Endothelial cell of umbilical vein (primary cell): ENCODE measurements around the gene GALR2. TPM values are rescaled to one million over a fixed set of nuclear protein-coding genes. Genes with fewer than 3 reads are reported as not detected.

Experiments used
- BruUV-seq: library from RNA; stranded (reverse); fragments of 400-500 nt; replicated peaks from 2 replicates; lab custom pipeline; 2021; lab: Mats Ljungman, UMichigan
- CTCF ChIA-PET: fragments of 300-600, 350-600 bp; sonication (Branson Sonifier 250); formaldehyde crosslinking; loops from one replicate; lab custom pipeline; 2021; ENCODE audit warnings: antibody characterized with exemption, inconsistent platforms; lab: Charles Lee
- POLR2A ChIA-PET: fragments of 300-600, 350-600 bp; sonication (Branson Sonifier 250); formaldehyde crosslinking; loops from one replicate; lab custom pipeline; 2021; ENCODE audit warnings: antibody characterized with exemption, inconsistent platforms; lab: Charles Lee
- DNase-seq: peaks from one replicate; pipeline ENCODE4 v3.0.0-alpha.2; 2011; ENCODE audit warnings: low read depth, low spot score
- FAIRE-seq: peaks from 2 replicates; lab custom pipeline; 2011; peaks lifted over from hg19 to GRCh38; lab: Jason Lieb, UNC
- H2AFZ ChIP-seq: 2 replicates; pipeline ENCODE4 v1.6.0; 2012; ENCODE audit warnings: low read depth, low read length, control low read depth, inconsistent platforms
- H3K27ac ChIP-seq: 2 replicates; pipeline ENCODE4 v1.5.1; 2011; ENCODE audit warnings: low read depth, mild to moderate bottlenecking, control low read depth, low read length, moderate library complexity; ENCODE audit not compliant: insufficient read depth
- H3K27me3 ChIP-seq, 2 experiments: 2 replicates each; pipeline versions ENCODE4 v1.6.0 to v1.6.1; 2011; ENCODE audit warnings: low read length in 2 of 2, mixed read lengths in 1 of 2; ENCODE audit not compliant: control insufficient read depth in 2 of 2, insufficient read depth in 2 of 2
- H3K36me3 ChIP-seq, 2 experiments: 2 replicates in 1 of 2; 3 replicates in 1 of 2; pipeline ENCODE4 v1.5.1; 2011; ENCODE audit warnings: low read length in 2 of 2, mild to moderate bottlenecking in 1 of 2, moderate library complexity in 1 of 2; ENCODE audit not compliant: control insufficient read depth in 2 of 2, insufficient read depth in 2 of 2; ENCODE audit errors: extremely low read depth in 1 of 2
- H3K4me1 ChIP-seq: 3 replicates; pipeline ENCODE4 v1.5.1; 2011; ENCODE audit warnings: mild to moderate bottlenecking, low read length; ENCODE audit not compliant: control insufficient read depth, insufficient read depth; ENCODE audit errors: extremely low read depth
- H3K4me2 ChIP-seq: 2 replicates; pipeline ENCODE4 v1.6.1; 2011; ENCODE audit warnings: low read length, control low read depth, mixed read lengths; ENCODE audit not compliant: insufficient read depth
- H3K4me3 ChIP-seq, 3 experiments: fragments of 200-600 bp in 1 of 3; sonication (generic), shearing (Covaris generic) in 1 of 3; replicated peaks in 1 of 3; 2 replicates each; pipeline ENCODE4 v1.5.1; 2011 to 2016; ENCODE audit warnings: control low read depth in 3 of 3, low read length in 3 of 3, mild to moderate bottlenecking in 2 of 3, inconsistent platforms in 1 of 3, low read depth in 1 of 3, moderate library complexity in 1 of 3; ENCODE audit not compliant: insufficient read depth in 1 of 3
- H3K79me2 ChIP-seq: 2 replicates; pipeline ENCODE4 v1.6.0; 2012; ENCODE audit warnings: low read length, inconsistent platforms; ENCODE audit not compliant: control insufficient read depth, insufficient read depth
- H3K9ac ChIP-seq: replicated peaks from 2 replicates; pipeline ENCODE3; 2011; ENCODE audit warnings: low read length, control low read depth; ENCODE audit not compliant: insufficient read depth; ENCODE audit errors: extremely low read depth
- H3K9me1 ChIP-seq: replicated peaks from 3 replicates; pipeline ENCODE4 v1.6.0; 2011; ENCODE audit warnings: mild to moderate bottlenecking, low read length; ENCODE audit not compliant: control insufficient read depth, insufficient read depth; ENCODE audit errors: extremely low read depth
- H3K9me3 ChIP-seq: replicated peaks from 2 replicates; pipeline ENCODE4 v1.5.1; 2012; ENCODE audit warnings: low read length, inconsistent platforms; ENCODE audit not compliant: control insufficient read depth, insufficient read depth
- H4K20me1 ChIP-seq: replicated peaks from 2 replicates; pipeline ENCODE3; 2011; ENCODE audit warnings: mild to moderate bottlenecking, low read length; ENCODE audit not compliant: control insufficient read depth, insufficient read depth; ENCODE audit errors: extremely low read depth
- EZH2 ChIP-seq: IDR thresholded peaks from 2 replicates; pipeline ENCODE4 v1.6.1; 2012; ENCODE audit warnings: borderline replicate concordance, low read depth, mild to moderate bottlenecking, moderate library complexity, low read length, inconsistent platforms; ENCODE audit not compliant: severe bottlenecking
- FOS ChIP-seq: IDR thresholded peaks from 2 replicates; pipeline ENCODE4 v1.6.1; 2011; ENCODE audit warnings: mild to moderate bottlenecking, low read length, moderate library complexity, borderline replicate concordance; ENCODE audit not compliant: insufficient read depth
- GATA2 ChIP-seq: IDR thresholded peaks from 2 replicates; pipeline ENCODE4 v1.7.0; 2011; ENCODE audit warnings: low read depth, mild to moderate bottlenecking, moderate library complexity, mixed read lengths, low read length; ENCODE audit not compliant: insufficient read length, insufficient read depth
- JUN ChIP-seq: IDR thresholded peaks from 2 replicates; pipeline ENCODE4 v1.6.1; 2011; ENCODE audit warnings: borderline replicate concordance, low read depth; ENCODE audit not compliant: insufficient read length, insufficient read depth
- MYC ChIP-seq: IDR thresholded peaks from one replicate; pipeline ENCODE4 v1.6.1; 2011; ENCODE audit warnings: mild to moderate bottlenecking, low read depth, low read length
- POLR2A ChIP-seq: IDR thresholded peaks from 2 replicates; pipeline ENCODE4 v1.6.1; 2012; ENCODE audit warnings: low read depth, mild to moderate bottlenecking, control low read depth, low read length
- POLR2AphosphoS5 ChIP-seq: IDR thresholded peaks from 2 replicates; pipeline ENCODE4 v1.6.1; 2012; ENCODE audit warnings: low read depth, mild to moderate bottlenecking, control low read depth, low read length, moderate library complexity; ENCODE audit not compliant: insufficient read depth
- dilution Hi-C: fragments of 300-500 bp; cut with MboI; formaldehyde crosslinking; loops from one replicate; pipeline ENCODE4 v1.15.0; 2019; ENCODE audit warnings: low sequenced_read_pairs; ENCODE audit not compliant: extremely low pct_ligation_motif_present
- intact Hi-C: fragments of 100-400 bp; cut with micrococcal nuclease; formaldehyde crosslinking; loops from one replicate; pipeline ENCODE4 v1.10.0; 2022
- polyA plus RNA-seq, 4 experiments: library from polyadenylated mRNA; depleted of rRNA in 3 of 4; stranded (reverse) in 3 of 4; unstranded in 1 of 4; fragments of >200 nt; gene quantifications; 2 replicates each; pipeline versions ENCODE4 v1.2.1 to v1.2.3, GENCODE V29; 2011 to 2012; ENCODE audit warnings: missing spikeins in 1 of 4
- total RNA-seq: library from RNA; stranded (reverse); gene quantifications from 2 replicates; pipeline ENCODE4 v1.2.3, GENCODE V29; 2021
- TF ChIP-seq, protein P1 (sequence below): IDR thresholded peaks from 2 replicates; pipeline ENCODE4 v1.6.1; 2011; ENCODE audit not compliant: insufficient read depth, insufficient read length
- TF ChIP-seq, protein P2 (sequence below), 2 donors: IDR thresholded peaks; 1 replicate in 1 of 2; 2 replicates in 1 of 2; pipeline ENCODE4 v1.5.1; 2011; ENCODE audit warnings: low read length in 2 of 2, mild to moderate bottlenecking in 2 of 2, moderate library complexity in 2 of 2, control low read depth in 1 of 2, inconsistent platforms in 1 of 2, low read depth in 1 of 2; ENCODE audit not compliant: insufficient read depth in 1 of 2; ENCODE audit errors: extremely low read depth in 1 of 2

GALR2 gene
- total and polyA plus RNA-seq, 2 donors (not counting 3 experiments of a cell fraction or from before 2014, with no cell fraction given) = 0.47 TPM; not detected in 1

- Histone ChIP-seq H3K4me2 (no peak overlapping the region), H3K9me3 (no peaks in the 10 kb centered on the region), H3K9ac (no peak overlapping the region), H3K36me3 (peaks cover 16 to 30% of the 10 kb centered on the region in 2 experiments), H4K20me1 (no peaks in the 10 kb centered on the region), H3K27ac (no peak overlapping the region), H3K27me3 (no peaks in the 10 kb centered on the region), H3K4me3 (no peak overlapping the region), H2AFZ (no peak overlapping the region), H3K9me1 (no peaks in the 10 kb centered on the region), H3K79me2 (peaks cover 20% of the 10 kb centered on the region), H3K4me1 (peaks cover 18% of the 10 kb centered on the region)
- CTCF ChIA-PET = interaction anchor here (1.1 kb wide), 1 partner anchor 37 kb away, joined by 3 read pairs; no protein-coding TSS in a partner anchor
- FAIRE-seq (no peak), DNase-seq (no peak)
- no peak for TF ChIP-seq GATA2
- TF ChIP-seq, protein P1, sequence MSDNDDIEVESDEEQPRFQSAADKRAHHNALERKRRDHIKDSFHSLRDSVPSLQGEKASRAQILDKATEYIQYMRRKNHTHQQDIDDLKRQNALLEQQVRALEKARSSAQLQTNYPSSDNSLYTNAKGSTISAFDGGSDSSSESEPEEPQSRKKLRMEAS = no peak
- TF ChIP-seq POLR2A = no peak
- TF ChIP-seq EZH2 = no peak
- no peak for TF ChIP-seq JUN
- TF ChIP-seq POLR2AphosphoS5 = no peak
- no peak for TF ChIP-seq MYC
- no peak for TF ChIP-seq FOS
- TF ChIP-seq, protein P2, sequence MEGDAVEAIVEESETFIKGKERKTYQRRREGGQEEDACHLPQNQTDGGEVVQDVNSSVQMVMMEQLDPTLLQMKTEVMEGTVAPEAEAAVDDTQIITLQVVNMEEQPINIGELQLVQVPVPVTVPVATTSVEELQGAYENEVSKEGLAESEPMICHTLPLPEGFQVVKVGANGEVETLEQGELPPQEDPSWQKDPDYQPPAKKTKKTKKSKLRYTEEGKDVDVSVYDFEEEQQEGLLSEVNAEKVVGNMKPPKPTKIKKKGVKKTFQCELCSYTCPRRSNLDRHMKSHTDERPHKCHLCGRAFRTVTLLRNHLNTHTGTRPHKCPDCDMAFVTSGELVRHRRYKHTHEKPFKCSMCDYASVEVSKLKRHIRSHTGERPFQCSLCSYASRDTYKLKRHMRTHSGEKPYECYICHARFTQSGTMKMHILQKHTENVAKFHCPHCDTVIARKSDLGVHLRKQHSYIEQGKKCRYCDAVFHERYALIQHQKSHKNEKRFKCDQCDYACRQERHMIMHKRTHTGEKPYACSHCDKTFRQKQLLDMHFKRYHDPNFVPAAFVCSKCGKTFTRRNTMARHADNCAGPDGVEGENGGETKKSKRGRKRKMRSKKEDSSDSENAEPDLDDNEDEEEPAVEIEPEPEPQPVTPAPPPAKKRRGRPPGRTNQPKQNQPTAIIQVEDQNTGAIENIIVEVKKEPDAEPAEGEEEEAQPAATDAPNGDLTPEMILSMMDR (IDR thresholded peaks at IDR 0.05; ENCODE audit: extremely low read depth in 1 of 2, insufficient read depth in 1 of 2, low read depth in 1 of 2, low read length in 2 of 2) = no peak
- POLR2A ChIA-PET = no interaction called here
- dilution Hi-C loops (no loop called here), intact Hi-C loops (no loop called here)
- no TSS peak for BruUV-seq
Observed at GRCh38 chr17:76050538-76051467, 23.8 kb upstream of the GALR2 start.
